Kasumi-1 (cell line): ENCODE results near the gene CD70.
A peak's percentile ranks its signal among the peaks of the same experiment; 100 is the strongest.
"Not testable (repeated sequence)": the region's sequence is repeated elsewhere in the genome, so short reads cannot be mapped to it uniquely, and the experiment has no call there.

Experiments used
- DNase-seq, 2 experiments: peaks; one replicate each; lab custom pipeline; 2025; lab: John Stamatoyannopoulos, UW

The CD70 gene

GRCh38 chr19:6570764-6571163 is 20.2 kb downstream of the CD70 start:
- DNase-seq = no peak

GRCh38 chr19:6568816-6569215 is 22.1 kb downstream of the CD70 start:
- no peak for DNase-seq

- no peak for DNase-seq
These were observed 22.9 kb downstream of the CD70 start for GRCh38 chr19:6568010-6568526.

- DNase-seq = not testable (repeated sequence)
These were observed 24.2 kb downstream of the CD70 start for GRCh38 chr19:6566727-6567126.

GRCh38 chr19:6564393-6564792 is 26.6 kb downstream of the CD70 start:
- peak; percentile 33 to 43 for DNase-seq

GRCh38 chr19:6562437-6562836 is 28.5 kb downstream of the CD70 start:
- not testable (repeated sequence) for DNase-seq

GRCh38 chr19:6556480-6557195 is 34.3 kb downstream of the CD70 start:
- no peak for DNase-seq

GRCh38 chr19:6556043-6556449 is 34.9 kb downstream of the CD70 start:
- DNase-seq = no peak

- DNase-seq = no peak
These were observed 39.1 kb downstream of the CD70 start for GRCh38 chr19:6551607-6552450.

- no peak for DNase-seq
These were observed 39.9 kb downstream of the CD70 start for GRCh38 chr19:6551091-6551490.

- not testable (repeated sequence) for DNase-seq
These were observed 40.3 kb downstream of the CD70 start for GRCh38 chr19:6550679-6551078.

- DNase-seq = no peak
These were observed 47.0 kb downstream of the CD70 start for GRCh38 chr19:6543866-6544347.

- DNase-seq = no peak
These were observed 49.8 kb downstream of the CD70 start for GRCh38 chr19:6540918-6541689.

GRCh38 chr19:6539514-6539913 is 51.4 kb downstream of the CD70 start:
- DNase-seq = no peak
